ENCODE data around the gene KIAA0232.

DNA sequence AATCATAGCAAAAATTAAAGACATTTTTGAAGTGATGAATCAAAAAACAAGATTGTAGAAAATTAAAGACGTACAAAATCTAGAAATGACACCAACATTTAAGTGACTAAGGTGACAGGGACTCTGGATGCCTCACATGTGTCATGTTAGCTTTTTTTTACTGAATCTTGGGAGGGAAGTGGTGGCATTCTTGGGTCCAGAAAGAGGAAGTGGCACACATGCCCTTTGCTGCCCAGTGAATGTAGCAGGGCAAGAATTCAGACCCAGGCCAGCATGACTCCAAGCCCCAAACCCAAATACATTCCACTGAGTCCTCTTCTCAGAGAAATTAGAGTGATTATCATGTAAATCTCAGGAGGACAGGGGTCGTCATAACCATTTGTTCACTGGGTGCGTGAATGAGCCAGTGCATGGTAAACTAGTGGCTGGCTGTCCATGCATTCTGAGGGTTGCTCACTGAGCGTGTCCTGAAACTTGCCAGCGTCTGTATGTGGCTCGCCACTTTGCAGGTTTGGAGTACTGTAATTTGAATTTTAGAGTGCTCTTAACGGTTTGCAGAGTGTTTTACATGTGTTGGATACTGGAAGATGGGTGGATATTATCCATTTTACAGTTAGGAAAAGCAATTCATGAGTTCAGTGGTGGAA lies 71.7 kb downstream of the KIAA0232 start:
- TF ChIP-seq, protein P1, sequence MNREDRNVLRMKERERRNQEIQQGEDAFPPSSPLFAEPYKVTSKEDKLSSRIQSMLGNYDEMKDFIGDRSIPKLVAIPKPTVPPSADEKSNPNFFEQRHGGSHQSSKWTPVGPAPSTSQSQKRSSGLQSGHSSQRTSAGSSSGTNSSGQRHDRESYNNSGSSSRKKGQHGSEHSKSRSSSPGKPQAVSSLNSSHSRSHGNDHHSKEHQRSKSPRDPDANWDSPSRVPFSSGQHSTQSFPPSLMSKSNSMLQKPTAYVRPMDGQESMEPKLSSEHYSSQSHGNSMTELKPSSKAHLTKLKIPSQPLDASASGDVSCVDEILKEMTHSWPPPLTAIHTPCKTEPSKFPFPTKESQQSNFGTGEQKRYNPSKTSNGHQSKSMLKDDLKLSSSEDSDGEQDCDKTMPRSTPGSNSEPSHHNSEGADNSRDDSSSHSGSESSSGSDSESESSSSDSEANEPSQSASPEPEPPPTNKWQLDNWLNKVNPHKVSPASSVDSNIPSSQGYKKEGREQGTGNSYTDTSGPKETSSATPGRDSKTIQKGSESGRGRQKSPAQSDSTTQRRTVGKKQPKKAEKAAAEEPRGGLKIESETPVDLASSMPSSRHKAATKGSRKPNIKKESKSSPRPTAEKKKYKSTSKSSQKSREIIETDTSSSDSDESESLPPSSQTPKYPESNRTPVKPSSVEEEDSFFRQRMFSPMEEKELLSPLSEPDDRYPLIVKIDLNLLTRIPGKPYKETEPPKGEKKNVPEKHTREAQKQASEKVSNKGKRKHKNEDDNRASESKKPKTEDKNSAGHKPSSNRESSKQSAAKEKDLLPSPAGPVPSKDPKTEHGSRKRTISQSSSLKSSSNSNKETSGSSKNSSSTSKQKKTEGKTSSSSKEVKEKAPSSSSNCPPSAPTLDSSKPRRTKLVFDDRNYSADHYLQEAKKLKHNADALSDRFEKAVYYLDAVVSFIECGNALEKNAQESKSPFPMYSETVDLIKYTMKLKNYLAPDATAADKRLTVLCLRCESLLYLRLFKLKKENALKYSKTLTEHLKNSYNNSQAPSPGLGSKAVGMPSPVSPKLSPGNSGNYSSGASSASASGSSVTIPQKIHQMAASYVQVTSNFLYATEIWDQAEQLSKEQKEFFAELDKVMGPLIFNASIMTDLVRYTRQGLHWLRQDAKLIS (CRISPR knock-in tag; IDR thresholded peaks at IDR 0.05) = no peak
- TF ChIP-seq, protein P2, sequence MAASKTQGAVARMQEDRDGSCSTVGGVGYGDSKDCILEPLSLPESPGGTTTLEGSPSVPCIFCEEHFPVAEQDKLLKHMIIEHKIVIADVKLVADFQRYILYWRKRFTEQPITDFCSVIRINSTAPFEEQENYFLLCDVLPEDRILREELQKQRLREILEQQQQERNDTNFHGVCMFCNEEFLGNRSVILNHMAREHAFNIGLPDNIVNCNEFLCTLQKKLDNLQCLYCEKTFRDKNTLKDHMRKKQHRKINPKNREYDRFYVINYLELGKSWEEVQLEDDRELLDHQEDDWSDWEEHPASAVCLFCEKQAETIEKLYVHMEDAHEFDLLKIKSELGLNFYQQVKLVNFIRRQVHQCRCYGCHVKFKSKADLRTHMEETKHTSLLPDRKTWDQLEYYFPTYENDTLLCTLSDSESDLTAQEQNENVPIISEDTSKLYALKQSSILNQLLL (CRISPR knock-in tag; IDR thresholded peaks at IDR 0.05; ENCODE audit: borderline replicate concordance) = no peak
- TF ChIP-seq POLR2A (conservative IDR thresholded peaks at IDR 0.05) (0 out of 2 replicates have a peak, but pooled peaks have one; percentile 12), BHLHE40 (IDR thresholded peaks at IDR 0.05; ENCODE audit: low read length) (no peak), MGA (IDR thresholded peaks at IDR 0.05) (no peak), LARP7 (IDR thresholded peaks at IDR 0.05) (no peak), ZNF830 (CRISPR knock-in tag; IDR thresholded peaks at IDR 0.05) (no peak), RAD21 (CRISPR knock-in tag; conservative IDR thresholded peaks at IDR 0.05 in 1 of 2, IDR thresholded peaks at IDR 0.05 in 1 of 2) (no peak), FOXM1 (IDR thresholded peaks at IDR 0.05; ENCODE audit: low read depth) (no peak), FOXM1 (CRISPR knock-in tag; IDR thresholded peaks at IDR 0.05; ENCODE audit: low read depth) (no peak), ZFP36 (IDR thresholded peaks at IDR 0.05; ENCODE audit: low read depth, low read length, partially characterized antibody) (no peak)
- TF ChIP-seq, protein P3, sequence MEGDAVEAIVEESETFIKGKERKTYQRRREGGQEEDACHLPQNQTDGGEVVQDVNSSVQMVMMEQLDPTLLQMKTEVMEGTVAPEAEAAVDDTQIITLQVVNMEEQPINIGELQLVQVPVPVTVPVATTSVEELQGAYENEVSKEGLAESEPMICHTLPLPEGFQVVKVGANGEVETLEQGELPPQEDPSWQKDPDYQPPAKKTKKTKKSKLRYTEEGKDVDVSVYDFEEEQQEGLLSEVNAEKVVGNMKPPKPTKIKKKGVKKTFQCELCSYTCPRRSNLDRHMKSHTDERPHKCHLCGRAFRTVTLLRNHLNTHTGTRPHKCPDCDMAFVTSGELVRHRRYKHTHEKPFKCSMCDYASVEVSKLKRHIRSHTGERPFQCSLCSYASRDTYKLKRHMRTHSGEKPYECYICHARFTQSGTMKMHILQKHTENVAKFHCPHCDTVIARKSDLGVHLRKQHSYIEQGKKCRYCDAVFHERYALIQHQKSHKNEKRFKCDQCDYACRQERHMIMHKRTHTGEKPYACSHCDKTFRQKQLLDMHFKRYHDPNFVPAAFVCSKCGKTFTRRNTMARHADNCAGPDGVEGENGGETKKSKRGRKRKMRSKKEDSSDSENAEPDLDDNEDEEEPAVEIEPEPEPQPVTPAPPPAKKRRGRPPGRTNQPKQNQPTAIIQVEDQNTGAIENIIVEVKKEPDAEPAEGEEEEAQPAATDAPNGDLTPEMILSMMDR (IDR thresholded peaks at IDR 0.05 in 2 of 3, conservative IDR thresholded peaks at IDR 0.05 in 1 of 3; ENCODE audit: insufficient read depth in 2 of 3, low read depth in 1 of 3, low read length in 3 of 3) = no peak

All from K562 (cell line).